GM18526 (cell line): Measurements from ENCODE around the gene HIVEP3.

Experiments used
- POLR2A ChIP-seq: IDR thresholded peaks from 3 replicates; pipeline ENCODE4 v1.6.1; 2011; ENCODE audit not compliant: insufficient read length; ENCODE audit errors: extremely low read depth

Gene HIVEP3

DNA sequence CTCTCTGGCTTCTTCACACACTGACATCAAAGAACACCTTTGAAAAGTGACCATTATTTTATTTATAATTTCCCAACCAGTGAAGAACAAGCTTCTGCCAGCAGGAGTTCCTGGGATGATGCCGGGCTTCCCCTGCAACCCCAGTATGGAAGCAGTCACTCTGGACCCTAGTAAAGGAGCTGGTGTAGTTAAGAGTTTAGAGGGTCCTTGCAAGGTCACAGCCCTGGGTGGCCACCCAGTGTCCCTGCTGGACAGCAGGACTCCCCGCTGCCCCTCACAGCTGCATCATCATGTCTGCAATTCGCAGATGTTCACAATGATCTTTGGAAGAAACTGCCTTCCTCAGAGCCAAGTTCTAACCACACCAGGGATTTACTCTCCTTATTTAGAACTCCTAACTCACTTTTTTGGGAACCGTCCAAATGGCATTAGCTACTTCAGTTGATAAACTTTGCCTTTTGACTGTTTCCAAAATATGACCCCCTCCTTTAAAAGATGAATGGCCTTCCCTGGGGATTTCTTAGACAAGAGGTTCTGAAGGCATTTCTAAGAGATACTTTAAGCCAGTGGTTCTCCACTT, 90.6 kb downstream of the HIVEP3 start:
- no peak for TF ChIP-seq POLR2A

DNA sequence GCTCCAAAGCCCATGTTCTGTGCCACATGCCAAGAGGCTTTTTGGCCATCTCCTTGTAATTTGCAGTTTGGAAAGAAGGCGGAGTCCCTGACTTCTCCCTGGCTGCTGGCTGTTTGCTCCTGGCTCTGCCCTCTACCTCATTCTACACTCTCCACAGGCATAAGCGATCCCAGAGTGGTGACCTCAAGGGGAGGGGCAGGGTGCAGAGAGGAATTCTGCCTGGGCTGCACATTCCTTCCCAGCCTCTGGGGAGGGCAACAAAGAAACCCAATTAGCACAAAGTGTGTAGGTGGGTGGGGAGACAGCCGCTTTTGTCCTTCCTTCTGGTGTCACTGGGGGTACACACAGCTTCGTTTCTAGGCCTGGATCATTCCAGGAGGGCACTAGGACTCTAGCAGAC, 95.3 kb downstream of the HIVEP3 start:
- no peak for TF ChIP-seq POLR2A

DNA sequence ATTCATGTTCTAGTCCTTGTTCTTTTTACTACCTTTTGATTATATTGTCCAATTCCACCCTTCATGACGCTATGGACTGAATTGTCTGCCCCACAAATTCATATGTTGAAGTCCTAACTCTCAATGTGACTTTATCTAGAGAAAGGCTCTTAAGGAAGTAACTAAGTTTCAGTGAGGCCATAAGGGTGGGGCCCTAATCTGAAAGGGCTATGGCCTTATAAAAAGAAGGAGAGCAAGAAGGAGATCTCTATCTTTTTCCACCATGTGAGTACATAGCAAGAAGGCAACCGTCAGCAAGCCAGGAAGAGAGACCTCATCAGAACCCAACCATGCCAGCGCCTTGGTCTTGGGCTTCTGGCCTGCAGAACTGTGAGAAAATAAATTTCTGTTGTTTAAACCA, 95.9 kb downstream of the HIVEP3 start:
- no peak for TF ChIP-seq POLR2A

DNA sequence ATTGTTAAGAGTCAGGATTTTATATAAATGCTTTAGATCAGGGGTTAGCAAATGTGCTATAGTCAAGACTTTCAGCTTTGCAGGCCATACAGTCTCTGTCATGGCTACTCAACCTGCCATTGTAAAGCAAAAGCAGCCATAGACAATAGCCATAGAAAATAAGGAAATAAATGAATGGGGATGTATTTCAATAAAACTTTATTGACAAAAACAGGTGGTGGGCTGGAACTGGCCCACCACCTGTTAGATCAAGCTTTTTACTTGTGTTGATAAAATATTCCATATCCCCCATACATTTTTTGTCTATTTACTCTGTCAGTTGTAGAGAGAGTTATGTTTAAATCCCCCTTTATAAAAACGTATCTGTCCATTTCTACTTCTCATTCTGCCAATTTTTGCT, 98.9 kb downstream of the HIVEP3 start:
- no peak for TF ChIP-seq POLR2A

DNA sequence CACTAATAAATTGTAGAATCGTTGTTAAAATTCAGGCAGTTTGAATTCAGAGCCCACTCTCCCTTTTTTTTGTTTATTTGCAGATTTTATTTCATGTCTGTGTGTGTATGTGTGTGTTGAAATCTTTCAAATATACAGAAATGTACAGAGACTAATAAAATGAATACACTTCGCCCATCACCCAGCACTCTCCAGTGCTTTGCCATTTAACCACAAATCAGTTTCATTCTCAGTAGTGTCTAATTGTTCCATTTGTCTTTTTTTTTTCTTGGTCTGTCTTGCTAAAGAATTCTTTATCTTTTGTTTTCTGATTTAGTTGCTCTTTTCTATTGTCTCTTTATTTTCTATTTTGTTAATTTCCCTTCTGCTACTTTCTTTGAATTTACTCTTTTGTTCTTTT, 99.7 kb downstream of the HIVEP3 start:
- no peak for TF ChIP-seq POLR2A

DNA sequence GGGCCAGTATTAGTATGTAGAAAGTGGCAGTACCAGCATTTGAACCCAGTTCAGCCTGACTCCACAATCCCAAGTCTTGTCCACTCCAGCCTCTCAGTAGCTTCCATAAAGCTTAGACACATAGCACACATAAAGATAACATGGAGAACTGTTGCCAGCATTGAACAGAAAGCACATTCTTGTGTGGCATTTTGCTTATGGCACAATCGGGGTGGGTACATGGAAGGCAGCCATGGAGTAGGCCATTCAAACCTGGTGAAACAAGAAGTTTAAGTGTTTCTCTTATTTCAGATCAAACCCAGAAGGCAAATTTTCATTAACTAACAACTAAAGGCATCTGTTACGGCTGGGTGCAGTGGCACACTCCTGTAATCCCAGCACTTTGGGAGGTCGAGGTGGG, 102.7 kb downstream of the HIVEP3 start:
- no peak for TF ChIP-seq POLR2A

DNA sequence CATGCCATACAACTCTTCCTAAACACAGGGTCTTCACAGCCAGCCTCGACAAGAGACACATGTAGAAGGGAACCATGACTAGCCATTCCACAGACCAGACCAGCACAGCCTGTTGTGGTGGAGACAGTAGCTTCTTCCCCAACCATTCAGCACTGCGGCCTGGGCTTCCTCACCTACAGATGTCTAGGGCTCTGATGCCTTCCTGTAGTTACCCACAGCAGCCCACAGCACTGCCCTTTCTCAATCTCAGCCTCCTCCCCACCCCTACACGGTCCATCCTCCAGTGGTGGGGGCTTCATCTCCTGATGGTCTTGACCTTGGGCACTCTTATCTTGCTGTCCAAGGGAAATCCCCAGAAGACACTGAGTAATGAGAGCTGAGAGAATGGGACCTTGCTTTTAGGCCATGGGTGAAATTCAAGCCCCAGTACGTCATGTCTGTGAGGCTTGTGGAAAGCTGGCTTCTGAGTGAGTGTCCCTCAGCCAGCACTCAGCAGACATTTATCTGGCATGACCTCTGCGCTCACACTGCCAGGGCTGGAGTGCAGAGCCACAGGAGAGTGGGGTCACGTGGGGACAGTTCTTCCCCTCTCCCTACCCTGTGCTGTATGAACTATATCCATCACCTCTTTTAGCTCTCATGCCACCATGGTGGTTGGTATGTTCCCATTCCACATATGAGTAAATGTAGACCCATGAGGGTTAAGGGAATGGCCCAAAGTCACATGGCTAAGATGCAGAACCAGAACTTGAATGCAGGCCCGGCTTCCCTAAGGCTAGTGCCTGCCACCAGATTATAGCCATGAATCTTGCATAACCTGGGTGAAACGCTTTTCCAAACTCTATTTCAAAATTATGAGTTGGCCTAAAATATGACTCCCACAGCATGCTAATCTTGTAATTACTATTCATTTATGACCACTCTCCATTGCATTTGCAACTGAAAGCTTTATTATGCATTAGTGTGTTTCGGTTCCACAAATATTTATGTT, 104.7 kb downstream of the HIVEP3 start:
- no peak for TF ChIP-seq POLR2A

DNA sequence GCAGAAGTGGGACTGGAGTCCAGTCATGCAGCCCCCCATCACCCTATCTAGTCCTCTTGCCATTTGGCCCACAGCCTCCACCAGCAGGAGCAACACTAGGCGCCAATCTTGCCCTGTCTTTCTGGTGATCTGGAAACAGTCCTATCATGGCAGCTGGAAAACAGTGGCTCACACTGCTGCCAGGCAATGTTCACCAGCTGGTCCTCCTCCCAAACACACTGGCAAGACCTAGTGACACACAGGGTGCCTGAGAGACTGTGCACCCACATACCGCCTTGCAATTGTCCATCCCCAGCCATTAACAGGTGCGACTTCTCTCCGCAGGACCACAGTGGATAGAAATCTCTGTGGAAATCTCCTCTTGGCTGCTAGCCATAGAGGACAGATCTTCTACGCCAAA, 105.5 kb downstream of the HIVEP3 start:
- no peak for TF ChIP-seq POLR2A

DNA sequence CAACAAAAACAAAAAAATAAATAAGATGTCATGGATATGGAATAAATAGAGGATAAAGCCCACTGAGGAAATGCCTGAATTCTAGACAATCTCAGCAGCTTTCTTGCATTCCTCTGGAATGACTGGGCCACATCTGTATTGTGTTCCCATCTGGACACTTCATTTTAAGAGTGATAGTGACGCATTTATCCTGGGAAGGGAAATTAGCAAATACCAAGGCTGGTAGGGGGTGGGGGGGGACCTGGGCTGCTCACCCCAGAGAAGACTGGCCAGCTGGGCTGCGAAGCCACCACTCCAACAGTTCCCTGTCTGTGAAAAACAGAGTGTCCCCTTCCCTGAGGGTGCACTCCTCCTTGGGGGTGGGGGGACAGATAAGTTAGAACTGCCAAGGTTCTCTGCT, 106.3 kb downstream of the HIVEP3 start:
- no peak for TF ChIP-seq POLR2A

DNA sequence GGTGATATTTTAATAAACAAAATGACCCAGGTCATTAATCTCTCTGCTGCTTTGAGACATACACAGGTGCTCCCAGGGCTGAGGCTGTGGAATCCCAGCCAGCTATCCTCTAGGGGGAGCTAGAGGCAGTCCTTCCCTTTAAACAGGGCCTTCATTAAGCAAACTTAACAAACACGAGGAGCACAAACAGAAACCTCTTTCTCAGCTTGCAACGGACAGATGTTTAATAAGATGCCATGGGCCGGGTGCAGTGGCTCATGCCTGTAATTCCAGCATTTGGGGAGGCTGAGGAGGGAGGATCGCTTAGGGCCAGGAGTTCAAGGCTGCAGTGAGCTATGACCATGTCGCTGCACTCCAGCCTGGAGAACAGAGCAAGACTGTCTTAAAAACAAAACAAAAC, 106.7 kb downstream of the HIVEP3 start:
- no peak for TF ChIP-seq POLR2A

DNA sequence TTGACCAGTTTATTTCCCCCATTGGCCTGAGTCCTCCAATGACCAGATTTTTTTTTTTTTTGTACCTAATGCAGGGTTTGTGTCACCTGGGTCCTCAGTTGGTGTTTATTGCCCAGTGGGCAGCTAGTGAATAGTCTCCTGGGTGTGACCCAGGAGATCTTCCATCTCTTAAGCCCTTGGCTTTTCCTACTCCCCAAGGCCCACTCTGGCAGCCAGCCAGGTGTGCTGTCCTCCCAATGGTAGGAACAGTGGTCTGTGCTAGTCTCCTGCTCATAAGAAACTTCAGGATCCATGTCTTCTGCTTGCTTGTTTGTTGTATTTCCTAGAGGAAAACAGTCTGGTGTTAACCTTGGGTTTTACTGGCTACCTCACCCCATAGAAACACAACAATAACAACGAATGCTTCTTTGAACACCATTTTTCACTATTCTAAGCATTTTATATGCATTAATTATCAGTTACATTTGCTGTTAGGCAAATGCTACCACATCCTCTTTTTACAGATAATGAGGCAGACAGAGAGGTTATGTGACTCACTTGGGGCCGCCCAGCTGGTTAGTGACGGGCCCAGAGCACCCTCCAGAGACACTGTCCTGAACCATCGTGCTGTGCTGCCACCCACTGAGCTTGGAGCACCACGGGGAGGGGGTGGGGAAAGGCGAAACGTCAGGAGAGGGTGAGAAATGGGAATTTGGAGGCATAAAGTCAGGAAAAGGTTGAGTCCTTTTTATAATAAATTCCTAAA, 107.5 kb downstream of the HIVEP3 start:
- no peak for TF ChIP-seq POLR2A

DNA sequence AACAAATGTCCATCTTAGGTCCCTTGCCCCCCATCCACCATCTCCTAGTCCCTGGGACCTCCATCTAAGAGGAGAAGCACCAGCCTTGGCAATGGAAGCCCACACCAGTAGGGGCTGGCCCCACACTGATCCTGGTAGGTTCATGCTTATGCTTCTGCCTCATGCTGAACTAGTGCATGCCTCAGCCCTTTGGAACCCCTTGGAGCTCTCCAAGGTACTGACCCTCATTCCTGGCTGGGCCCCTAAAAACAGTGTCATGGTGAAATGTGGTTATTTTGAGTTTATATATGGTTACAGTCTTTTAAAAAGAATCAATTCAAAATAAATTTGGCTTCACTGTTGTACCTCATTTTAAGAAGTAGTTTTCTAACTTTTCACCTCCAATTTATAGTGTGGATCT, 108.3 kb downstream of the HIVEP3 start:
- TF ChIP-seq POLR2A: no peak

DNA sequence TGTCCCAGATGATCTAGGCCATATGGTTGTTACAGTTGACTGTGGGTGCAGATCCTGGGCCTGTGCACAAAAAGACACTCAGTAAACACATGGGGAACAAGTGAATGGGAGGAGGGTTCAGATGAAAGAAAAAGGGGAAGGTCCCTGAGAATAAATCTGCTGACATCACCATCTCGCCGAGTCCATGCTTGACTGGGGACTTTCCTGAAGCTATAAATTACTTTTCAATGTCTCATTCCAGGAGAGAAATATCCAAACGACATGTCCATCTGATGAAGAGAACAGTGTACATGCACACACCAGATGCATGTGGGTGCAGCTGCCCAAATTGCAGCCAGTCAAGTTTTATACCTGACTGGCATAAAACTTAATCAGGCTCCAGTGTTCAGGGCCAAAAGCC, 109.0 kb downstream of the HIVEP3 start:
- TF ChIP-seq POLR2A: no peak

DNA sequence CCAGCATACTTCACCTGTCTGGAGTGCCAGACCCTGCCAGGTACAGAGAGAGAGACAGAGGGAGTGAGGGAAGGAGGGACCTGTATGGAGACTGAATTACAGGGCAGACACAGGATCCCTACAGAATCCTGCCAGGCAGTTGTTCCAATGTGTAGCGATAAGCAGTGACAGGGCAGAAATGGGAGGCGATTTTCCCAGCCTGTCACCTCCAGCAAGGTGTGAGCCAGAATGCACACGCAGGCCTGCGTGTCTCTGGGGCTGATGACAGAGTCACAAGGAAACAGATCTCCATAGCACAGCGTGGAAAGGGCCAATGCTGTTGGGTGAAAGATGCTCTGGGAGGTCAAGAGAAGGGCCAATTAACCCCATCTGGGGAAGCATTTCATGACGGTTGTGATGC, 111.3 kb downstream of the HIVEP3 start:
- TF ChIP-seq POLR2A: no peak

DNA sequence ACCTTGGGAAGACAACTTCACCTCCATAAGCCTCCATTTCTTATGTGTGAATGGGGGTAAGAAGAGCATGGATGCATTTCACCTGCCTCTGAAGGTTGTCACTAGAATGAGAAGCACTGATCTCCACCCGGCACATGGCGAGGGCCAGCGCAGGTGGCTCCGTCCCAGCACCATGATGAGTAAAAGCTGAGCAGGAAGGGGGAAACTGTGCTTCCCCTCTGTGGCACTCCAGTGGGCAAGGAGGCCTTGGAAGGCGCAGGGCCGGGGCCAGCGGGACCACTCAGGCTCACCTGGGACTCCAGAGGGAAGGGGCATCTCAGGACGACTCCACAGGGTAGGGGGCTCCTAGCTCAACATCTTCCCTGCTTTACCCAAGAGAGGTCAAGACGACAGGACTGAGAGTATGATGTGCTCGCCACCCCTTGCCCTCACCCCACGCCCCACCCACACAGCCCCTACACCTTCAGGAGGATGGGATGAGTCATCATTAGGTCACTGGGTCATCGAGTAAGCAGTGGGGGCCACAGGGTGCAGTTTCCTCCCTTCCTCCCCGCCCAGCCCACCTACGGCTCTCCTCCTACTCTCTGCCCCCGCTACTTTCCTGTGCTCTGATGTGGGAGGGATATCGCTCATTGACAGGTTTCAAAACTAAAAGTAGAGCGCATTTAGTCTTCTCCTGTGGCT, 112.1 kb downstream of the HIVEP3 start:
- peak; percentile 25 for TF ChIP-seq POLR2A
